Right lobe of liver (tissue), 4 donors: ENCODE data around the gene COL7A1.

ENCODE experiments used
- CTCF ChIP-seq, 4 donors: fragments of 200-600 bp in 3 of 4; fragments of 450-650 bp in 1 of 4; IDR thresholded peaks; one replicate each; pipeline versions ENCODE4 v1.5.1 to v1.8.0; 2016 to 2022; ENCODE audit warnings: antibody characterized with exemption in 4 of 4, mild to moderate bottlenecking in 2 of 4
- POLR2A ChIP-seq: fragments of 450-650 bp; IDR thresholded peaks from one replicate; pipeline ENCODE4 v1.6.1; 2017; ENCODE audit warnings: antibody characterized with exemption, mild to moderate bottlenecking
- donor health status: DM: no; HTN: no; CAD: no.
- donor health status: DM: no; HTN: no; CAD: no.
- donor health status: DM: no; HTN: yes; CAD: no.

- no peak for TF ChIP-seq CTCF (IDR thresholded peaks at IDR 0.05)
- TF ChIP-seq POLR2A = no peak
Measured at GRCh38 chr3:48521635-48522034, 73.5 kb downstream of the COL7A1 start.
